HG03039 (cell line): Measurements from ENCODE around the gene EML1.

Experiments
- ATAC-seq: cut with Tn5 transposase; IDR thresholded peaks from one replicate; pipeline ENCODE4 v1.9.1; 2021; ENCODE audit warnings: mild to moderate bottlenecking, moderate library complexity; ENCODE audit not compliant: unreplicated experiment

Gene EML1

DNA sequence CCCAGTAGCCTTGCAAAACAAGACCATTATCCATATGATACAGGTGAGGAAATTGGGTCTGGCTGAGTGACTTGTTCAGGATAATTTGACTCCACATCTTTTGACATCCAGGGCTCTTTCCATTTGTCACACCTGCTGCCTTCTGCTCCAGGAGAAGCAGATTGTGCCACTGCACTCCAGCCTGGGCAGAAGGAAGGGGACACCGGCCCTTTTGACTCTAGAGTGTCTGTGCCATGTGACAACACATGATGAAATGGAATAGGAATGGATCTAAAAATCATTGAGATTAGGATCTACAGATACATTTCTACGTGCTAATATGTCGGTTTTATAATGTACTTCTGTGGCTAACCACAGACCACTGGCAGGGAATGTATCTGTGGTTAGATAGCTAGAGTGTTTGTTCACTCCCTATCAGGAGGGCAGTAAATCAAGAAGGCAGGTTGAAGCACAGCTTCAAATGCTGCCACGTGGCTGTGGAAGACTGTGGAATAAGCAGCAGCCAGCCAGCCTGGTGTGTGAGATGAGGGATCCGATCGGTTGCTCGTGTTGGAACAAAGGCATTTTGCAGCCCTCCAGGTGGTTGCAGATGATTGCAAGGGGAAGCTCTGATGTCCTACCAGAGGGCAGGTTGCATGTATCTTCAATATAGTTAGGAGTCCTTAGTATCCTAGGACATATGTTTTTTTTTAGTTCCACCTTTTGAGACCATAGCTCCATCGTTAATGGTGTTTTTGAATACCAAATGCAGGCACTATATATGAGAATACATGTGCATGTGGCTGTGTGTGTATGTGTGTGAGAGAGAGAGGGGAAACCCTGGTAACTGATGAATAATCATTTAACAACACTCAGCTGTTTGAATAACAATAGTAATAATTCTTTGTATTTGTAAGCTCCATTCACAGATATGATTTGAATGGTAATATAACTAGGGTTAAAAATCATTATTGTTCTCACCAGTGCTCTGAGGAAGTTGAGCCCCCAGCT is 28.6 kb downstream of the EML1 start:
- ATAC-seq = no peak

GRCh38 chr14:99822800-99823455 is 29.7 kb downstream of the EML1 start:
- no peak for ATAC-seq

GRCh38 chr14:99824776-99825175 is 31.6 kb downstream of the EML1 start:
- no peak for ATAC-seq

DNA sequence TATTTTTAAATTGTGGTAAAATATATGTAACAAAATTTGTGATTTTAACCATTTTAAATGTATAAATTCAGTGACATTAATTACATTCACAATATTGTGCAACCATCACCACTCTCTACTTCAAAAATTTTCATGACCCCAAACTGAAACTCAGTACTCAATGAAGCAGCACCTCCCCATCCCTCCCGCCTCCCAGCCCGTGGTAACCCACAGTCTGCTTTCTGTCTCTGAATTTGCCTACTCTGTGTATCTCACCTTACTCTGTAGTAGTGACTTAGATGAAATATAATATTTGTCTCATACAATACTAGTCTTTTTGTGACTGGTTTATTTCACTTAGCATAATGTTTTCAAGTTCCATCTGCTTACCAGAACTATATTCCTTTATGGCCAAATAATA is 36.2 kb downstream of the EML1 start:
- no peak for ATAC-seq

DNA sequence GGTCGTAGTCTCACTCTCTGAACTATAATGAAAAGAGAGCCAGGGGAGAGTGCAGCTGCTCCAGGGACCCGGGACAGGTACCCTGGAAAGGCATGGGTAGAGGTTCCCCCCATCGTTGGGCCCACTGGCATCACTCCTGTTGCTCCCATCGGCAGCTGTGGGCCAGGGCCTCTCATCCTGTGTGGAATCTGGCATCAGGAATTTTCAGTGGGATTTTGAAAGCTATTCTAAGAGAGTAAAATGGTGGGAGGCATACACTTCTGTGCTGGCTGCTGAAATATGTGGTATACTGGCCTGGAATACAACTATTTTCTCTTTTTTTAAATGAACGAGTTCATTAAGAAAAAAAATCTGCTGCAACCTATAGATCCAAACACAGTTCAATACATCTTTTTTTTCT is 38.1 kb downstream of the EML1 start:
- no peak for ATAC-seq

DNA sequence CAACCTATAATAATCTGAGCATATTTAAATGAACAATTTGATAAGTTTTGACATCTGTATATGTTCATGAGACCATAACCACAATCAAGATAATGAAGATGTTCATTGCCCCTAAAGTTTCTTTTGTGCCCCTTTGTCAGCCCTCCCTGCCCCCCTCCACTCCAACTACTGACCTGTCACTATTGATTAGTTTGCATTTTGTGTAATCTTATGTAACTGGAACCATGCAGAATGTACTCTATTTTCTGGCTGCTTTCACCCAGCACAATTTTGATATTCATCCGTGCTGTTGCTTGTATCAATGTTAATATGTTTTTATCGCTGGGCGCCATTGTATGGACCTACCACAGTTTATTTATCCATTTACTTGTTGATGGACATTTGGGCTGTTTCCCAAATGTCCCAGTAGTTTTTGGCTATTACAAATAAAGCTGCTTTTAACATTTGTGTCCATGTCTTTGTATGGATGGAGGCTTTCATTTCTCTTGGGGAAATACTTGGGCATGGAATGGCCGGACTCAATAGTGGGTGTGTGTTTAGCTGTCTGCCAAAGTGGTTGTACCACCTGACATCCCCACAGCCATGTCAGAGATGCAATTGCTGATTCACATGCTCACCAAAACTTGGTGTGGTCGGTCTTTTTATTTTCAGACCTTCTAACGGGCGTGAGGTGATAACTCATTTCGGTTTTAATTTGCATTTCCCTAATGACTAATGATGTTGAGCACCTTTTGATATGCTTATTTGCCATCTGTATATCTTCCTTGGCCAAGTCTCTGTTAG is 38.9 kb downstream of the EML1 start:
- ATAC-seq = no peak

DNA sequence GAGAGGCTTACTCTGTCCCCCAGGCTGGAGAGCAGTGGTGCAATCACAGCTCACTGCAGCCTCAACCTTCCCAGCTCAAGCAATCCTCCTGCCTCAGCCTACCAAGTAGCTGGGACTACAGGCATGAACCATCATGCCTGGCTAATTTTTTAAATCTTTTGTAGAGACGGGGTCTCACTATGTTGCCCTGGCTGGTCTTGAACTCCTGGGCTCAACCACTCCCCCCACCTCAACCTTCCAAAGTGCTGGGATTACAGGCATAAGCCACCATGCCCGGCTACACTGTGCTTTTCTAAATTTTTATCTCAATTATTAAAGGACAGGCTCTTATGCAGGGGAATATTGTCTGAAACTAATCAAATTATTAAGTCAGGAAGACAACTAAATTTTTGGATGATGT is 44.6 kb downstream of the EML1 start:
- ATAC-seq = no peak

DNA sequence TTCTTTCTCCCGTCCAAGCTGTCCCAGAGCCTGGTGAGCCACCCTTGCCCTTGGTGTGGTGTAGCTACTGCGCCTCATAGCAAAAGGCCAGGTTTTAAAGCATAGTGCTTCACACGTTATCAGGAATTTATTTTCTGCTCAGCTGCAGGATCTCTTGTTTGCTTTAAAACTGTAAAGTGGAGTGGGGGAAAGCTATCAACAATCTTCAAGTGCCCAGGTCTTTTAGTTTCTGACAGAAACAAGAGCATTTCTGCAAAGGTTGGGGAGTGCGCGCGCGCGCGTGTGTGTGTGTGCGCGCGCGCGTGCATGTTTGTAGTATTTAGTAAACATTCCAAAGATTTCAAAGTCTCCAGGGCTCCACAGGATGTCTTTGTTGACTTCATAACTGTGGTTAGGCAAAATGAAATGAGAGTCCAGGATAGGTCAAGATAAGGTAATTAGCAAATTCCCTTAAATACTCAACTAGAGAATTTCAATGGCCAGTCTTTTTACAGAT is 45.5 kb downstream of the EML1 start:
- no peak for ATAC-seq

- no peak for ATAC-seq
Observed at GRCh38 chr14:99839696-99840095, 46.5 kb downstream of the EML1 start.

- ATAC-seq = no peak
Observed at GRCh38 chr14:99840265-99840664, 47.1 kb downstream of the EML1 start.

GRCh38 chr14:99840774-99841305 is 47.6 kb downstream of the EML1 start:
- ATAC-seq = no peak

- no peak for ATAC-seq
Observed at GRCh38 chr14:99841436-99842071, 48.3 kb downstream of the EML1 start.

DNA sequence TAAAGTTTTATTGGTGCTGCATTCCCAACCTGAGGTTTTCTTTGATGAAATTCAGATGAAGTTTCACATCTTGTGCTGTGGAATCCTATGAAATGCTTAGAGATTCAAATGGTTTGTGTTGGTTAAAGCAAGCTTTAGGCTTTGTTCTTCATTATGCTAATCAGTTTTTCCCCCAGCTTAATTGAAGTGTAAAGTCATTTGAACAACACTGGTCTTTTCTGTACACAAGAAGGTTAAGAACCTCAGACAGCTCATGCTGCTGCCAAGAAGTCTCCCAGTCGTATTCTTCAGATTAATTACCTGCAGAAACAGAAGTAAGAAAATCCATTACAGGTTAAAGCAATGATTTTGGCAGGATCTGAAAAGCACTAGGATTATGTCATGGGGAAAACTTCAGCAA is 48.9 kb downstream of the EML1 start:
- ATAC-seq = no peak

DNA sequence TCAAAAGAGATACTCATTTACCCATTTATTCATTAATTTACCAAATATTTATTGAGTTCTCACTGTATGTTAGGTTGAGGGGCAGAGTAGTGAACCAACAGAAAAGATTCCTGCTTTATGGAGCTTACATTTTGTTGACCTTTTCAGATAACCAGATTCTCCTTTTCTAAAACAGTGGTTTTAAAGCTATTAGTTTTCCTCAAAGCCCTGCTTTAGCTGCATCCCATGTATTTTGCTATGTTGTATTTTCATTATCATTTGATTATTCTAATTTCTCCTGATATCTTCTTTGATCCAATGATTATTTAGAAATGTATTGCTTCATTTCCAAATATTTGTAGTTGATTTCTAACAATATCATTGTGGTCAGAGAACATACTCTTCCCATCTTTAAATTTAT is 53.6 kb downstream of the EML1 start:
- no peak for ATAC-seq

- ATAC-seq = no peak
Observed at GRCh38 chr14:99850709-99851108, 57.5 kb downstream of the EML1 start.

DNA sequence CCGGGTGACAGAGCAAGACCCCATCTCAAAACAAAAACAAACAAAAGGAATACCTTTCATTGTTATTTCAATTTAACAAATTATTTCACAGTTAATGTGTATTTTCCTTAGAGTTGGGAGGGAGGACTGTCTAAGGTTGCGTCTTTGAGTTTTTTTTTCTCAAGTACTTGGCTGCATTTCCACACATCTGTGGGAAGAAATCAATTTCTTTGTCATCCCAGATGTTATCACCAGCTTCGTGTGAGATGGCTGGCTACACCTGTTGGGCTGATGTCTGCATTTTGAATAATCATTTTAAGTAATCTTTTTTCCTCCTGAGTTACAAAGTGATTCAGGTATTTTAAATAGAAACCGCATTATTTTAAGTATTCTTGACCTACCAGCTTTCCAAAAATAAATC is 59.4 kb downstream of the EML1 start:
- ATAC-seq = no peak

DNA sequence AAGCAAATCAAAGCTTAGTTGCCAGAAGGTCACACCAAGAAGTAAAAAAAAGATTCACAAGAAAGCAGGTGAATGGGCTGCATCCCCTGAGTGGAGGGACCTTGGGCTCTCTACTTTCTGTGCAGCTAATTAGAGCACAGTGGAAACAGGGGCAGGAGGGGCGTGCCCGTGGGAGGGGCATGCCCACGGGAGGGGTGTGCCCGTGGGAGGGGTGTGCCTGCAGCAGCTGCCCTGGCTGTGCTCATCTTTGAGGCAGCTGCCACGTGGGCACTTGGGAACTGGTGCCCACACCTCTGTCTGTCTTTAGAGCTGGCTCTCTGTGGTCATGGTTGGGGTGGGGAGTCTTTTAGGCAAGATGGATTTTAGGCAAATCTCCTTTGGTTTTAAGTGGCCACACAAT is 60.0 kb downstream of the EML1 start:
- no peak for ATAC-seq

DNA sequence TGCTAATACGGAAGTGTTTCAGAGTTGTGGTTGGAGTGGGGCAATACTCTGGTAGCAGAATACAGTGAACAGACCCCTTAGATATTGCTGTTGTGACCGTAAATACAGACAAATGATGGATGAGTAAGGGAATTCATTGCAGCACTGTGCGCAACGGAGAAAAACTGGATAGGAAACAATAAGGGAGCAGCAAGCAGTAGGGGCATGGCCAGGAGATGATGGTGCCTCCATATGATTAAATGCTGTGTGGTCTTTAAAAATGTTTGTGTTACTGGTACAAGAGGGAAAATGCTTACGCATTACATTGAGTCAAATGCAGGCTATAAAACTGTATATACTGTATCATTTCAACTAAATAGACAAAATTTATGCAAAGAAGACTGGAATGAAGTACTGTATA is 61.6 kb downstream of the EML1 start:
- ATAC-seq = no peak

DNA sequence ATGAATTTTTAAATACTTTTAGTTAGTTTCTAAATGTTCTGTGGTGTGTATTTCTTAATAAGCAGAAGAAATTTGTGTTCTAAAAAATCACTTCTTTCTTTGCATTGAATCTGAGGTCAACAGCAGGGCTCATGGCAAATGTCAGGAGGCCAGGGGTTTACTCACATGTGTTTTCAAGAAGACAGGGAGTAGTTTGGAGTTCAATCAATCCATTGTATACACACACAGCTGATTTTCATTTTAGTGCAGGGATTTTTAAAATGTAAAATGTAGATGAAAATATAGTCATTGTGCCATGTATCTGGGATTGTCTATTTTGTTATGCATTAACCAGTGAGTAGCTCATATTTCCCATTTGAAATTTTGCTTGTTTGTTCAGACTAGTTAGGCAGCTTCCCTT is 62.1 kb downstream of the EML1 start:
- ATAC-seq = no peak

GRCh38 chr14:99857551-99857950 is 64.3 kb downstream of the EML1 start:
- ATAC-seq = no peak

DNA sequence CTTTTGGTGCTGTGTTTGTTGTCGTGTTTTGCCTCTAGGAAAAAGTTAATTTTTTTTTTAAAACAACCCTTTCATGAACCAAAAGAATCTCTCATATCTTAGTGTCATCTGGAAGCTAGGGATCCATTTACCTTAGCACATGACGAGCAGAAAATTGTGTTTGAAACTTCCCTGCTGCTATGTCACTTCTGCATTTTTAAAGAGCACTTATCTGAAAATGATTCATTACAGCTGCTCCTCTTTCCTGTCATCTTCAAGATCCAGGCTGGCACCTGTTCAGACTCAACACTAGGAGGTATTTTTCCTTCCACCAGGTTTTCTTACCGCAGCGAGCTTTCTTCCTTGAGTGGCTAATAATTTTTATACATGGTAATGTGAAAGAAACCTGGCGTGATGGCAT is 67.0 kb downstream of the EML1 start:
- ATAC-seq = no peak
